ENCODE data around the gene CRADD.

The CRADD gene

GRCh38 chr12:93819050-93819491, 141.9 kb downstream of the CRADD start:
- peak; percentile 30 for DNase-seq (ENCODE audit: low read depth)
- no peak for TF ChIP-seq CTCF (conservative IDR thresholded peaks at IDR 0.05; ENCODE audit: low read depth, low read length)

GRCh38 chr12:93823616-93824391, 146.6 kb downstream of the CRADD start:
- no peak for TF ChIP-seq CTCF (conservative IDR thresholded peaks at IDR 0.05; ENCODE audit: low read depth, low read length)
- DNase-seq (ENCODE audit: low read depth): no peak
- no peak overlapping the region for H3K4me3 ChIP-seq (ENCODE audit: low read length)

More at GRCh38 chr12:93819050-93819491, 141.9 kb downstream of the CRADD start:
- no peak overlapping the region for H3K4me3 ChIP-seq (ENCODE audit: low read length)

- no peak for TF ChIP-seq CTCF (conservative IDR thresholded peaks at IDR 0.05; ENCODE audit: low read depth, low read length)
- H3K4me3 ChIP-seq (ENCODE audit: low read length): no peak overlapping the region
- no peak for DNase-seq (ENCODE audit: low read depth)
Measured at GRCh38 chr12:93824514-93825500, 147.6 kb downstream of the CRADD start.

- H3K4me3 ChIP-seq (ENCODE audit: low read length): no peak overlapping the region
- no peak for TF ChIP-seq CTCF (conservative IDR thresholded peaks at IDR 0.05; ENCODE audit: low read depth, low read length)
- no peak for DNase-seq (ENCODE audit: low read depth)
Measured at GRCh38 chr12:93825501-93825888, 148.3 kb downstream of the CRADD start.

GRCh38 chr12:93825931-93826555, 148.9 kb downstream of the CRADD start:
- DNase-seq (ENCODE audit: low read depth): no peak
- TF ChIP-seq CTCF (conservative IDR thresholded peaks at IDR 0.05; ENCODE audit: low read depth, low read length): no peak
- no peak overlapping the region for H3K4me3 ChIP-seq (ENCODE audit: low read length)

- H3K4me3 ChIP-seq (ENCODE audit: low read length): no peak overlapping the region
- DNase-seq (ENCODE audit: low read depth): no peak
- no peak for TF ChIP-seq CTCF (conservative IDR thresholded peaks at IDR 0.05; ENCODE audit: low read depth, low read length)
Measured at GRCh38 chr12:93827179-93827578, 150.0 kb downstream of the CRADD start.
